Measurements from ENCODE around the gene ANKRD29. TPM values are rescaled to one million over a fixed set of nuclear protein-coding genes. Genes with fewer than 3 reads are reported as not detected.
"Not testable (repeated sequence)": the region's sequence is repeated elsewhere in the genome, so short reads cannot be mapped to it uniquely, and the experiment has no call there.

ANKRD29 gene
- total RNA-seq, 1 donor from 2014 or later = 3.9 TPM

DNA sequence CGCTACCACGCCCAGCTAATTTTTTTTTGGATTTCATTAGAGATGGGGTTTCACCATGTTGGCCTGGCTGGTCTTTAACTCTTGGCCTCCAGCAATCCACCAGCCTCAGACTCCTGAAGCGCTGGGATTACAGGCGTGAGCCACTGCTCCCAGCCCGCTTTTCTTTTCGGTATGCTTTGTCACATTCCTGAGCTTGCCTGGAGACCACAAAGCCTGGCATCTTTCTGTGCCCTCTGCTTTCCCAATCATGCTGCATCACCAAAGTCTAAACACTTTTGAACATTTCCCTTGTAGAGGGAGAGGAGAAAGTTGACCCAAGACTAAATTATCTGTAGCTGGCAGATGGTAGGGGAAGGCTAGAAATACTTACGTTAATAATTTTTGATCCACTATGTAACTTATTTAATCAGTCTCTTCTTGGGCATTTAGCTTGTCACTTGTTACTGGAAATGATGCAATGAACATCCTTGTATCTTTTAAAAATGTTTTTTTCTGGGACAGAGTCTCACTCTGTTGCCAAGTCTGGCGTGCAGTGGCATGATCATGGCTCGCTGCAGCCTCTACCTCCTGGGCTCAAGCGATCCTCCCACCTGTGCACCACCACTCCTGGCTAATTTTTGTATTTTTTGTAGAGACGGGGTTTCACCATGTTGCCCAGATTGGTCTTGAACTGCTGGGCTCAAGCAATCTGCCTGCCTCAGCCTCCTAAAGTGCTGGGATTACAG lies 73.7 kb downstream of the ANKRD29 start:
- intact Hi-C loops (cut with DNase I) = no loop called here

GRCh38 chr18:23587220-23587642 lies 75.5 kb downstream of the ANKRD29 start:
- intact Hi-C loops (cut with DNase I) = loop anchor here (2.0 kb wide), 1 partner anchor 72 kb away; no protein-coding TSS in a partner anchor
- no peak for DNase-seq (ENCODE audit: low spot score)

More for the DNA sequence above, 73.7 kb downstream of the ANKRD29 start:
- no peak for DNase-seq (ENCODE audit: low spot score)

- intact Hi-C loops (cut with DNase I) = loop anchor here (1.0 to 2.0 kb wide), 2 partner anchors 72 to 83 kb away; partner anchors contain the start of gene RMC1
- DNase-seq (ENCODE audit: low spot score) = peak; percentile 97
Observed at GRCh38 chr18:23586249-23587196, 76.2 kb downstream of the ANKRD29 start, which contains the start of gene NPC1. Gene NPC1 (minus strand): TSS chr18:23586506. CDS start chr18:23586343, 163 bp downstream.

GRCh38 chr18:23585897-23586248 lies 76.8 kb downstream of the ANKRD29 start:
- no peak for DNase-seq (ENCODE audit: low spot score)
- intact Hi-C loops (cut with DNase I) = loop anchor here (1.0 to 2.0 kb wide), 2 partner anchors 71 to 83 kb away; partner anchors contain the start of gene RMC1

DNA sequence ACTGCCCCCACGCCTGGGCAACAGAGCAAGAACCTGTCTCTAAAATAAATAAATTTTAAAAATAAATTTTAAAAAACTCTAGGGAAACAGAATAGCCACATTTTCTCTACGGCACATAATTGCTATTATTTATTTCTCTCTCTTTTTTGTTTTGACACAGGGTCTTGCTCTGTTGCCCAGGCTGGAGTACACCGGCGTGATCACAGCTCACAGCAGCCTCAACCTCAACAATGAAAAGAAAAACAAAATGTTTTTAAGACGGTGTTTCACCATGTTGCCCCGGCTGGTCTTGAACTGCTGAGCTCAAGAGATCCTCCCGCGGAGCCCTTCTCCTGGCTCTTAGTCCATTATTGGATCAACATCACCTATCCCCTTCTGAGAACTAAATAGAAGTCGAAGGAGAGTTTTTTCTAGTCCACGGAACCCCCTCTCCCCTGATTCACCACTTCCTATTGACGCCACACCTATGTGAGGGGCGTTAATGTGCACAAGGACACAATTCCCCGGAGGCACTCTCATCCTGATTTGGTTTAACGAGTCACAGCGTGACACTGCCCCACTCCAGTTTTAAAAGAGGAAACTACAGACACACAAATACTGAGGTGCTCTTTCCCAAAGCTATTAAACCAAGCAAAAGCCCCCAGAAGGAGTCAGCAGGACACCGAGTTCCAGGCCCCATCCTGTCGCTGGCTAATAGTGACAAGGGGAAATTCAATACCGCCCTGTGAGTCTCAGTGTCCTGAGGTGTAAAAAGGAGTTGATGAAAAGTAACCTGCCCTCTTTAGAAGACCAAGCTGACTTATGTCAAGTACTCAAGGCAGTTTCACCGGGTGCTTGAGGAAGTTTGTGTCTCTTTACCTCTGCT lies 77.5 kb downstream of the ANKRD29 start:
- DNase-seq (ENCODE audit: low spot score) = no peak
- intact Hi-C loops (cut with DNase I) = no loop called here

- intact Hi-C loops (cut with DNase I) = no loop called here
- DNase-seq (ENCODE audit: low spot score) = no peak
Observed at GRCh38 chr18:23584019-23584983, 78.4 kb downstream of the ANKRD29 start.

DNA sequence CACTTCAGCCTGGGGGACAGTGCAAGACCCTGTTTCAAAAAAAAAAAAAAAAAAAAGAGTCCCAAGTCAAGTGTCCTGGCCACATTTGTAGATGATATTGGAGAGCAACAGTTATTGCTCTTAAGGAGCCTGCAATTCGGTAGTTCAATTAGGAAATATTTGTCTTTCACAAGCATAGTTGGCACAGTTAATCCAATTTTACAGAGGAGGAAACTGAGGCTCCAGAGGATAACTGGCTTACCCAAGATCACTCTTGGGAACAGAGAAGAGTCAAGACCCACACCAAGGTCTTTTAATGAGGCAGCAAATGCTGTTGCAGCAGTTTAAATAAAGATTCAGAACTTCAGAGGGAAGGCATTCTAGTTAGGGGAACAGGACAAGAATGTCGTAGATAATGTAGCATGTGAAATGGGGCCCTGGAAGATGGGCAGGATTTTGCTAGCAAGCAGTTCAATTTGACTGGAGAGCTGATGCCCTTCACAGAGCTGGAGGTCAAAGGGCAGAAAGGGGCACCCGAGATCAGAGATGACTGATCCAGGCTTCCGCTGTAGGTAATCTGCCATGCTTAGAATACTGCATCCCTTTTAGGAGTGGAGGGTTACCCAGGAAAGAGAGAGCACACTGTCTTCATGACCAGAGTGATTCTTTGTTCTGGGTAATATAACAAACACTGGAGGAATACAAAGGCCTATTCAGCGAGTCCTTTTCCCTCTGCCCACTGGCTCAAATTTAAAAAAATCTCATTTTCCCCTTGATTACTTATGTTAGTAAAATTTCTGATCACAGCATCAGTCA lies 79.4 kb downstream of the ANKRD29 start:
- intact Hi-C loops (cut with DNase I) = no loop called here
- no peak for DNase-seq (ENCODE audit: low spot score)

DNA sequence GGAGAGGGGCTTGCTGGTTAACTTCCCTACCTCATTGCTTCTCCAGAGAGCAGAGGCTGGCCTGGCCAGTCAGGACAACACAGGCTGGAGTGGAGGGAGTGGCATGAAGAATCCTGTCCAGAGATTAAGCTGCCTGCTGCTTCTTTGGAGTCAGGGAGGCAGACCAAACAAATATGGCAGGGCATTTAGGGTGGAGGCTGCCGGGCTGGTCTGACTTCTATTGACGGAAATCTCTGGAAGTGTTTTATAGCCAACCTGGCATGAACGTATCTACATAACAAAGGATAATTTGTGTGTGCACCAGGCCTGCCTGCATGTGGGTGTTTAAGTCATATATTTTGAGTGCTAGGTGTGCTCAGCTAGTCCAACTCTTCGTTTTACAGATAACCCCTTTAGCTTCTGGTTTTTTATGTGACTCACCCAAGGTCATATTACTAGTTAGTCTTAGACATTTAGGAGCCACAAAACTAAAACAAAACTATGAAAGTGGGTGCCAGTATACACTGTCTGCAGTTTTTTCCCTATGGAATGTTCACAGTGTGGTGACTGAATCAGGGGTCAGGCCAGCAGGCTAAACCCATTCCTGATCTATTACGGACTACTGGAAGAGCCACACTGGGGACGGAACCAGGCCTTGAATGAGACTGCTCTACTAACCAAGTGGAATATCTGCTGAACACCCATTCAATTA lies 81.9 kb downstream of the ANKRD29 start:
- DNase-seq (ENCODE audit: low spot score) = no peak
- intact Hi-C loops (cut with DNase I) = no loop called here

DNA sequence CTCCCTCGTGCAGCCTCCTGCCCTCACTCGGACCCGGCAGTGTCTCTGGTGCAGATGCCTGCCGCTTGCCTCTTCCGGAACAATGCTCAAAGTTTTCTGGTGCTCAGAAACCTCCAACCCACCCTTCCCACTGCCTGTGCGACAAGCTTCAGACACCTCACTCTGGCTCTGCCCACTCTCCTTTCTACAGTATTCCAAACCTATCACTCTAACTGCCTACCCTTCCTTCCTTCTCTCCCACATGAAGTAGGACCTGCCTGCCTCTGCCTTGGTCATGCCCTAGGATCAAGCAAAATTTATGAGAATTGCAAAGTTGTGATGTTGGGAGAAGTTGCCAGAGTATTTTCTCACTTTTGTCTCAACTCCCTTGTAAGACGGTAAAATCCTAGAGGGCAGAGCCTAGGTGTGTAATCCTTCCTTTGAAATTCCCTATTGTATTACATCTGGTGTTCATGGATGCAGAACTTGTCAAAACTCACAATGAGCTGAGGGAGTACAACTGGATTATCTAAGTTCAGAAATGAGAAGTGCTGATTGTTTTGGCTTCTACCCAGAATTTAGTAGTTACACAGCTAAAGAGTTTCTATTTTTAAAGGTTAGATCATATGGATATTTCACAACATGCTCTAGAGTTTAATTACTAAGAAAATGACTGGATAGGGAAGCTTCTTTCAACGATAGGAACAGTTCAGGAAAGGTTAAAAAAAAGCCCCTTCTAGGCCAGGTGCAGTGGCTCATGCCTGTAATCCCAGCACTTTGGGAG lies 83.6 kb downstream of the ANKRD29 start:
- DNase-seq (ENCODE audit: low spot score) = no peak
- intact Hi-C loops (cut with DNase I) = no loop called here

GRCh38 chr18:23578067-23578701 lies 84.5 kb downstream of the ANKRD29 start:
- intact Hi-C loops (cut with DNase I) = no loop called here
- DNase-seq (ENCODE audit: low spot score) = no peak

DNA sequence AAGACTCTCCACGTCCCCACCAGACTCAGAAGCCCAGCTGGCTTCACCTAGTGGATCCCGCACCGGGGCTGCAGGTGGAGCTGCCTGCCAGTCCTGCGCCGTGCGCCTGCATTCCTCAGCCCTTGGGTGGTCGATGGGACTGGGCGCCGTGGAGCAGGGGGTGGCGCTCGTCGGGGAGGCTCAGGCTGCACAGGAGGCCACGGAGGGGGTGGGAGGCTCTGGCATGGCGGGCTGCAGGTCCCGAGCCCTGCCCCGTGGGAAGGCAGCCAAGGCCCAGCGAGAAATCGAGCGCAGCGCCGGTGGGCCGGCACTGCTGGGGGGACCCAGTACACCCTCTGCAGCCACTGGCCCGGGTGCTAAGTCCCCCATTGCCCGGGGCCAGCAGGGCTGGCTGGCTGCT lies 85.2 kb downstream of the ANKRD29 start:
- DNase-seq (ENCODE audit: low spot score); intact Hi-C loops (cut with DNase I): not testable (repeated sequence)

GRCh38 chr18:23575309-23575651 lies 87.4 kb downstream of the ANKRD29 start:
- intact Hi-C loops (cut with DNase I) = no loop called here
- no peak for DNase-seq (ENCODE audit: low spot score)

DNA sequence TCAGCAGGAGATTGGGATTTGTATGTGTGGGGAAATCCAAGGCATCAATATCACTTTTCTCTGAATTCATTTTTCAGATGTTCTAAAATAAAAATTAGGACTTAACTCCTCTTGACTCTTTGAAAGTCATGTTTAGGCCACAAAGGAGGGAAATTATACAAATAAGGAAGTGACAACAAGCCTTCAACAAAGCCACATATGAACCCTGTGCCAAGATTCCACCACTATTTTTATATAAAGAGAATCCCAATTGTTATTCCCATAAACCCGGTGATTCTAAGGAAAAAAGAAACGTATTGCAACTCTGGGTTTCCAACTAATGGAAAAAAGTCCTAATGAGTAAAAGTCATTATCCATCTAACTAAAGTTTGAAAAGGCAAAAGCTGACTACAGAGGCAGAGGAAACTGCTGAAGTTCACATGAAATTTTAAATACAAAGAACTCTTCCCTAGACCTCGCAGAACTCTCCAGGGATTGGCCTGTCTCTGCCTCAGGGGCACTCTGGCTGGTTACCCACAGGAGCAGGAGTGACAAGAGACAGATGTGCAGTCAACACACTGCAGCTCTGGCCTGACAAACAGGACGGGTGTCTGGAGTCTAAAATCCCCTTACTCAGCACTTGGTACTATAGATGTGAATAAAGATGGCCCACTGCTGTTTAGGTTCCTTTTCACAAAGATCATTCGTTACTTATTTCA lies 88.0 kb downstream of the ANKRD29 start:
- intact Hi-C loops (cut with DNase I) = no loop called here
- DNase-seq (ENCODE audit: low spot score) = no peak

DNA sequence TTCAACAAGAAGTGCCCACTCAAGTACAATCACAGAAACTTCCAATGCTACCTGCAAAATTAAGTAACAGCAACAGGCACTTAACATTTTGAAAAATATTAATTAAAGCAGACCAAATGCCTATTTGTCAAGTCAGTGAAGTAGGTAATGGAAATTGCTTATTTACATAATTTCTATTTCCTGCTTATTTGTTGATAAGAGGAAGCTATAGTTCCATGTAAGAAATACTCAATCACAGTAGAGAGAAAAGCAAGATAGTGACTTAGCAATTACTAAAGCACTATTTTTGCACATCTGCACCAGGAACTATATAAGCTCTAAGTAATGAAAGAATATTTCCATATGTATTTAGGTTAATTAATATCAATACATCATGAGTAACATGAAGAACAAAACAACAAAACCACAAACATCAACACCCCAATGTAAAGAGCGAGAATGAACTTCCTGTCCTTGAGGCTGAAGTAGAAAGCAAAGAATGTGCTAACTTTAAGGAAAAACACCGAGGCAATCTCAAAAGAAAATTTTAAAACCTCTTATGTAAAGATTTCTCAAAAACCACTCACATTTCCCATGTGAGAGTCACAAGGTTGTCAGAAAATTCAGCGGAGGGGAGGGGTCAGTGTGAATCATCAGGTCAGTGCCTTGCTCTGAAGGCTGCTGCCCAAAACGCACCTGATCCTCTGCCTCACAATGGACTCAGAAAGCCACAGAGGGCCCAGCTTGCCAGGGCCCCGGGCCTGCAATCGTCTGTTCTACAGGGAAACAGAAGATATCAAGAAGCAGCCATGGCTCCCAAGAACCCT lies 88.9 kb downstream of the ANKRD29 start:
- DNase-seq (ENCODE audit: low spot score) = no peak
- intact Hi-C loops (cut with DNase I) = no loop called here

DNA sequence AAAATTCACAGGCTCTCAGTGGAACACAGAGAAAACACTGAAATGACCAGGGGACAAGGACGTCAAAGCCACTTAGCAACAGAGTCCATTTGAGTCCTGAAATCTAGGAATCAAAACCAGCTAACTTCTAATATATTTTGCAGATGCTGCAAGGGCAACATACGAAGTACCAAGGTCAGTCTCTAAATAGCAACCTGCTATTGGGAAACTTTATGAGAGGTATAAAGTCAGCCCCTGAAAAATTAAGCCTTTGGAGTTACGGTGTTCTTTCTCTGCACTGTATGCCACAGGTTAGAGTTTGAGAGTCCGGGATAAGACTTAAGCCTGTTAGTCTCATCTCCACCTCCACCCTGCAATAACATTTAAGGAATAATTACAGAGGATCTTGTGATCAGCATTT lies 89.7 kb downstream of the ANKRD29 start:
- intact Hi-C loops (cut with DNase I) = no loop called here
- no peak for DNase-seq (ENCODE audit: low spot score)
